Measurements from ENCODE around the gene RASL10A.
A peak's percentile ranks its signal among the peaks of the same experiment; 100 is the strongest.

Gene RASL10A

GRCh38 chr22:29314537-29315285 is 786 bp downstream of the RASL10A start:
- no peak for TF ChIP-seq CTCF (IDR thresholded peaks at IDR 0.05; ENCODE audit: low read depth, low read length, missing control alignments)
- no peak for DNase-seq (ENCODE audit: extremely low read depth, low read depth)
- no peak overlapping the region for H3K4me3 ChIP-seq (replicated peaks; ENCODE audit: low read depth, low read length)

- no peak overlapping the region for H3K4me3 ChIP-seq (replicated peaks; ENCODE audit: low read depth, low read length)
- DNase-seq (ENCODE audit: extremely low read depth, low read depth), result no peak
- TF ChIP-seq CTCF (IDR thresholded peaks at IDR 0.05; ENCODE audit: low read depth, low read length, missing control alignments), result no peak
Observed at GRCh38 chr22:29313576-29314466, 1.7 kb downstream of the RASL10A start.

- no peak for DNase-seq (ENCODE audit: extremely low read depth, low read depth)
- no peak overlapping the region for H3K4me3 ChIP-seq (replicated peaks; ENCODE audit: low read depth, low read length)
- TF ChIP-seq CTCF (IDR thresholded peaks at IDR 0.05; ENCODE audit: low read depth, low read length, missing control alignments), result peak; percentile 74
Observed at GRCh38 chr22:29313126-29313575, 2.3 kb downstream of the RASL10A start.

DNA sequence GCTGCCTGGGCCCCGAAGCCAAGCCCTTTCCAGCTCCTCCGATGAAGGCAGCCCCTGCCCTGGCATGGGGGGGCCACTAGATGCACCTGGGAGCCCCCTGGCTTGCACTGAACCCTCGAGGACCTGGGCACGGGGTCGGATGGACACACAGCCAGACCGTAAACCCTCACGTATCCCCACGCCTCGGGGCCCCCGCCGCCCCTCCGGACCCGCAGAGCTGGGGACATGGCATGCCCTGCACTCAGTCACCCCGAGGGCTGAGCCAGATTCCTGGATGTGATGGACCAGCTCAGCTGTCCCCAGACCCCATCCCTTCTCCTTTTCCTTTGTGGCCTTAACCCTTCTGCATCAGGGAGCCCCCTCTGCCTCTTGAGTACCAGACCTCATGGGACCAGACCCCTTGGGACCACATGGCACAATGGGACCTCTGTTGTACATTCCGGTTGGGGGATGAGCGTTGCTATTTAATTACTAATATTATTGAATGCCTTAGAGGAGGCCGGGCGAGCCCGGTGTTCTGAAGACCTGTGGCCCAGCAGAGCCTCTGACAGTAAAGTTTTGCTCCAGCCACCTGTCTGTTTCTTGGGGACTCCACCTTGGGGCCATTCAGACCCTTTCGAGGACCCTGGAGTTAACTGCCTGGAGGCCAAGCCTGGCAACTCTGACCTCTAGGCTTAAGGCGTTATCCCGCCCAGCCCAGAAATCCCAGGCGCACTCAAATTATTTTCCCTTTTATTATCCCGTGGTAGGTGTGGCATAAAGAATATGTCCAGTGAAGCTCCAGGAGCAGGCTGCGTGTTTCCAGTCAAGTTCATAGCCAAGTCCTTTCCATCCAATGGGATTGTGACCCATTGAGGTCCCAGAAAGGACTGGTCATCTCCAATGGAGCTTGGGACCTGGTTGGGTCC is 3.0 kb downstream of the RASL10A start:
- no peak overlapping the region for H3K4me3 ChIP-seq (replicated peaks; ENCODE audit: low read depth, low read length)
- DNase-seq (ENCODE audit: extremely low read depth, low read depth), result no peak
- TF ChIP-seq CTCF (IDR thresholded peaks at IDR 0.05; ENCODE audit: low read depth, low read length, missing control alignments), result no peak

GRCh38 chr22:29311464-29312217 is 3.9 kb downstream of the RASL10A start:
- no peak overlapping the region for H3K4me3 ChIP-seq (replicated peaks; ENCODE audit: low read depth, low read length)
- no peak for DNase-seq (ENCODE audit: extremely low read depth, low read depth)
- TF ChIP-seq CTCF (IDR thresholded peaks at IDR 0.05; ENCODE audit: low read depth, low read length, missing control alignments), result no peak
